GM19438 (cell line): ENCODE measurements around the gene SHISAL2A.

ENCODE experiments used
- ATAC-seq: cut with Tn5 transposase; IDR thresholded peaks from one replicate; pipeline ENCODE4 v1.9.1; 2021; ENCODE audit warnings: low read depth; ENCODE audit not compliant: unreplicated experiment

SHISAL2A gene

GRCh38 chr1:52658795-52659194, 25.8 kb downstream of the SHISAL2A start:
- no peak for ATAC-seq

DNA sequence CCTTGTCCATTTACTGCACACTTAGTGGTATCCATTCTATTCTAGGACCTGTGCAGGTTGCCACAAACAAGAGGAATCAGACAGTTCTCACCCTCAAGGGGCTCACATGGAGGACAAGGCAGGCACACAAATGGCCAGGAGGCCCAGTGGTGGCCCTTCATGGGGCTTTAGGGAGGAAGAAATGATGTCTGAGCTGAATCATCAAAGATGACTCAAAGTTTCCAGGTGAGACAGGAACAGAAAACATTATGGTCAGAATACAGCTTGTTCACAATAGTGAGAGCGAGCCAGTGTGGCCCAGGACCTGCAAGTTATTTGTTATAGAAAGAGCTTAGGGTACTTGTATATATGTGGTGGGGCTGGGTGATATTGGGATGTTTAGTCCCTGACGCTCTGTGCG, 26.4 kb downstream of the SHISAL2A start:
- no peak for ATAC-seq

GRCh38 chr1:52659851-52660596, 27.1 kb downstream of the SHISAL2A start:
- ATAC-seq, result no peak

- ATAC-seq, result no peak
Observed at GRCh38 chr1:52660807-52661206, 27.8 kb downstream of the SHISAL2A start.

- no peak for ATAC-seq
Observed at GRCh38 chr1:52662645-52663313, 29.8 kb downstream of the SHISAL2A start.

GRCh38 chr1:52663716-52664115, 30.7 kb downstream of the SHISAL2A start:
- ATAC-seq, result no peak

- no peak for ATAC-seq
Observed at GRCh38 chr1:52665006-52665941, 32.3 kb downstream of the SHISAL2A start.

GRCh38 chr1:52667290-52667689, 34.3 kb downstream of the SHISAL2A start:
- ATAC-seq, result no peak

GRCh38 chr1:52667984-52668383, 35.0 kb downstream of the SHISAL2A start:
- ATAC-seq, result no peak

DNA sequence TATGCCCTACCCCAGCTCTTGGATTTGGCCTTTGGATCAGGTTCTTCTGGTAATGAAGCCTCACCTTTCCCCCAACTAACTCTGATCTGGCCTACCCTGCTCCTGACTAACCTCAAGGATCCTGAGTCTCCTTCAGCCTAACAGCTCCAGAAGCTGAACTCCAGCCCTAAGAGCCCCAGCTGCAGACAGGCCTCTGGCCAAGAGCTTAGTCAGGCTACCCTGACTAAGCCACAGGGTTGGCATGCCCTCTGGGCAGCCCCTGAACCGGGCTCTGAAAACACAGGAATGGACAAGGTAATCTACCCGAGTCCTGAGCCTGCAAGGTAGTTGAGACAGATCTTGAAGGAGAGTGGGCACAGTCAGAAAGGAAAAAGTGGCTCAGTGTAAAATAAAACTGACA, 35.7 kb downstream of the SHISAL2A start:
- ATAC-seq, result no peak

DNA sequence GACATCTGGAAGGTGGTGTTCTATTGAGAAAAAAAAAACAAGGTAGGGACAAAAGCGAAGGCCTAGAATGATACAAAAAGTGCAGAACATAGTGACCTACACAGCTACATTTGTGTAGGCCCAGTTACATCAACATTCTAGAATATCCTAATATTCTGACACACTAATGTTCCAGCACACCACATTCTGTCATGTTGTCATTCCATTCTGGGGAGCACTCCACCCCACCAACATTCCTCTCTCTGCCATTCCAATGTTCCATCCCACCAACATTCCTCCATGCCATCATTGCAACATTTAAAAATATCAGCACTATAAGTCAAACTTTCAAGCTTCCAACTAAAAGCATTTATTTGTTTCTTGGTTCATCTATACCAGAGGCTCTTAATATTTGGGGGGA, 36.7 kb downstream of the SHISAL2A start:
- no peak for ATAC-seq

GRCh38 chr1:52670604-52671003, 37.6 kb downstream of the SHISAL2A start:
- no peak for ATAC-seq

- no peak for ATAC-seq
Observed at GRCh38 chr1:52672946-52673345, 40.0 kb downstream of the SHISAL2A start.

GRCh38 chr1:52673513-52673912, 40.5 kb downstream of the SHISAL2A start:
- no peak for ATAC-seq

GRCh38 chr1:52674497-52675384, 41.8 kb downstream of the SHISAL2A start:
- ATAC-seq, result no peak

GRCh38 chr1:52676249-52676903, 43.4 kb downstream of the SHISAL2A start:
- ATAC-seq, result no peak

DNA sequence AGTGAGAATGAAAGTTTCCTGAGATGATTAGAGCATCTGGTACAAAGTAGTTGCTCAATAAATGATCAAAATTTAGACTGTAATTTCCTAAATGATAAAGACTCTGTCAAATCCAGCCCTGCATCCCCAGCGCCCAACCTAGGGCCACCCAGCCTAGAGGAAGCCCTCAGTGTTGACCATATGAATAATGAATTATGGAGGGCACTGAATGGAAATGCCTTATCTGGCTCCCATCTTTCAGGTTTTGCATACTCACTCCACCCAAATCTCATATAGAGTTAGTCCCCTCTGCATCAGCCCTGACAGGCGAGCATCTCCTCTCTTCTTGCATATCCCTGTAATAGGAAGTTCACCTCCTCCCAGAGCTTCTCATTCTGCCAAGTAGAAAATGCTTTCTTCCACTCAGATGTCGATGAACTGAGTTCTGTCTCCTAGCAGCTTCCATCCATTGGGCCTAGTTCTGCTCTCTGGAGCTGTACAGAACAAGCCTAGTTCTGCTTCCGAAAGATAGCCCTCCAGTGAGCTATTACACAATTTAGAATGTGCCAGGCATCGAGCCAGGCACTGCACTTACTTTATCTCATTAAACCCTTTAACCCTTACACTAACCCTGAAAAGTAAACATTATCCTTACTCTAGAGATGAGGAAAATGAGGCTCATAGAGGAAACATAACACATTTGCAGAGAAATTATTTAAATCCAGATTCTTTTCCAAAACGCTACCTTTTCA, 44.3 kb downstream of the SHISAL2A start:
- ATAC-seq, result no peak

- no peak for ATAC-seq
Observed at GRCh38 chr1:52679048-52679447, 46.1 kb downstream of the SHISAL2A start.

DNA sequence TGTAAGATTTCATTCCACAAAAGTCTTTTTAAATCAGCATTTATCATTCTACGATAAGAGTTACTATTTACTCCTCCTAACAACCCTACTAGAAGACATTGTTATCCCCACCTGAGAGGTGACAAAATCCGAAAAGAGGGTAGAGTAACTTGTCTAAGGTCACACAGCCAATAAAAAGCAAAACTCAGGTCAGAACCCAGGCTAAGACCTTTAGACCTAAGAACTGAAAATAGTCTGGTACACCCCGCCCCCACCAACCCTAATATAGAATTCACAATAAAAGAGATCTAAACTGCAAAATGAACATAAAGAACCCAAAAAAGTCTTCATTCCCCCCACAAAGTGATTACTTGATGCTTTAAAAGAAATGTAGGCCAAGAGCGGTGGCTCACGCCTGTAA, 46.5 kb downstream of the SHISAL2A start:
- ATAC-seq, result no peak
